Natural killer cell (primary cell): ENCODE measurements around the gene SBK1. TPM values are rescaled to one million over a fixed set of nuclear protein-coding genes. Genes with fewer than 3 reads are reported as not detected.

ENCODE experiments used
- ATAC-seq, 3 donors: fragments of 150-1000 bp in 2 of 3; fragments of 200-7000 bp in 1 of 3; cut with Tn5 transposase; 1 replicate in 1 of 3; 2 replicates in 2 of 3; pipeline ENCODE4 v1.10.0; 2021; ENCODE audit warnings: mild to moderate bottlenecking in 2 of 3, moderate library complexity in 2 of 3
- DNase-seq, 2 donors: peaks; one replicate each; pipeline versions ENCODE4 v3.0.0 to v3.0.0-alpha.2; 2013 to 2021; ENCODE audit warnings: mixed read lengths in 1 of 2
- H3K27ac ChIP-seq: one replicate; pipeline ENCODE4 v1.5.1; 2013; ENCODE audit warnings: mild to moderate bottlenecking, low read length
- H3K27me3 ChIP-seq: one replicate; pipeline ENCODE4 v1.6.1; 2013; ENCODE audit warnings: low read length; ENCODE audit not compliant: control insufficient read depth, insufficient read depth
- H3K36me3 ChIP-seq: one replicate; pipeline ENCODE4 v1.6.1; 2013; ENCODE audit warnings: low read length; ENCODE audit not compliant: control insufficient read depth, insufficient read depth
- H3K4me1 ChIP-seq: one replicate; pipeline ENCODE4 v1.6.1; 2013; ENCODE audit warnings: low read length; ENCODE audit not compliant: control insufficient read depth, insufficient read depth
- H3K4me3 ChIP-seq: one replicate; pipeline ENCODE4 v1.5.1; 2013; ENCODE audit warnings: low read length
- H3K9me3 ChIP-seq: one replicate; pipeline ENCODE4 v1.6.1; 2013; ENCODE audit warnings: low read length; ENCODE audit not compliant: control insufficient read depth, insufficient read depth
- H3K27ac Mint-ChIP-seq, 2 donors: one replicate each; pipeline ENCODE4 v1.8.0; 2022; ENCODE audit warnings: mild to moderate bottlenecking in 2 of 2, mixed read lengths in 2 of 2, moderate library complexity in 1 of 2
- H3K27me3 Mint-ChIP-seq, 2 donors: one replicate each; pipeline ENCODE4 v1.8.0; 2022; ENCODE audit warnings: low read depth in 2 of 2, mixed read lengths in 2 of 2
- H3K36me3 Mint-ChIP-seq: one replicate; pipeline ENCODE4 v1.8.0; 2022; ENCODE audit warnings: mixed read lengths
- H3K4me1 Mint-ChIP-seq, 2 donors: one replicate each; pipeline ENCODE4 v1.8.0; 2022; ENCODE audit warnings: mixed read lengths in 2 of 2
- H3K4me3 Mint-ChIP-seq: one replicate; pipeline ENCODE4 v1.8.0; 2022; ENCODE audit warnings: mild to moderate bottlenecking, moderate library complexity, mixed read lengths
- H3K9me3 Mint-ChIP-seq, 2 donors: one replicate each; pipeline ENCODE4 v1.8.0; 2022; ENCODE audit warnings: mixed read lengths in 2 of 2
- CTCF ChIP-seq: fragments of 200-600 bp; IDR thresholded peaks from one replicate; pipeline ENCODE4 v1.8.0; 2022; ENCODE audit warnings: antibody characterized with exemption
- WGBS: methylation state at CpG from one replicate; pipeline ENCODE4 v1.1.7; 2013; ENCODE audit warnings: missing lambda C conversion rate; ENCODE audit not compliant: insufficient coverage; 5-methylcytosine and 5-hydroxymethylcytosine counted together
- intact Hi-C: fragments of 100-400 bp; cut with micrococcal nuclease; formaldehyde crosslinking; loops from one replicate; pipeline ENCODE4 v1.14.2; 2022
- total RNA-seq, 4 donors: library from RNA; stranded (reverse); fragments of 120-200 nt in 1 of 4; gene quantifications; one replicate each; pipeline versions ENCODE4 v1.2.3 to v1.2.4, GENCODE V29; 2013 to 2022

SBK1 gene
- total RNA-seq, 3 donors from 2014 or later (not counting 1 experiment from before 2014, with no cell fraction given) = 59.3 to 60.9 (median 59.8) TPM

- Histone ChIP-seq H3K4me1 (peaks cover 82% of the 10 kb centered on the region), H3K27ac (no peak overlapping the region), H3K9me3 (no peaks in the 10 kb centered on the region), H3K4me3 (peak overlapping the region; percentile 96), H3K36me3 (peaks cover 3% of the 10 kb centered on the region), H3K27me3 (no peaks in the 10 kb centered on the region)
- 90% methylated on average over 6 of the region's 6 CpGs for WGBS
- Mint-ChIP-seq H3K27me3 (no peaks in the 10 kb centered on the region), H3K36me3 (no peaks in the 10 kb centered on the region), H3K4me3 (peak overlapping the region; percentile 86), H3K4me1 (peaks cover 69 to 74% of the 10 kb centered on the region in 2 donors), H3K9me3 (no peaks in the 10 kb centered on the region), H3K27ac (peak overlapping the region; percentile 58 to 85)
- intact Hi-C loops = loop anchor here (5.0 kb wide), 2 partner anchors 82 to 152 kb away; partner anchors contain the start of gene XPO6
- DNase-seq = peak in 1 of 2 donors; percentile 14
- ATAC-seq = no peak
- no peak for TF ChIP-seq CTCF
Observed at GRCh38 chr16:28294201-28294600, 1.9 kb downstream of the SBK1 start.

DNA sequence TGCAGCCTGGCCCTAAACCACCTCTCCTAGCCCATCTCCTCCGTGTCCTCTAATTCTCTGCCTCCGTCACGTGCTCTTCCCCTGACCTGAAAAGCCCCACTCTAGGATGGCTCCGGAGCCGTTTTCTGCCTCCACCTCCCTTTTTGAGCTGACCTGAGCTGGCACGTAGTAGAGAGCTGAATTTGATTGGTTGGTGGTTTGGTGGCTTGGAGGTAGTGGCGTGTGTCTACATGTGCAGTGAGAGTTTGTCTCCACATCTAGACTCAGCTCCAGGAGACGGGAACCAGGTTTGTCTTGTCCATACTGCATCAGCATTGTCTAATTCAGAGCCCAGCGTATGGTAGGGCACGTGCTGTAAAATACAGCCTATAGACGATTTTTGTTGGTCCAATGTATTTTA lies 3.0 kb downstream of the SBK1 start:
- no peak for TF ChIP-seq CTCF
- Histone ChIP-seq H3K36me3 (peaks cover 3% of the 10 kb centered on the region), H3K27me3 (no peaks in the 10 kb centered on the region), H3K4me3 (no peak overlapping the region), H3K9me3 (no peaks in the 10 kb centered on the region), H3K27ac (no peak overlapping the region), H3K4me1 (peaks cover 76% of the 10 kb centered on the region)
- Mint-ChIP-seq H3K36me3 (no peaks in the 10 kb centered on the region), H3K4me3 (peak overlapping the region; percentile 86), H3K27ac (peak overlapping the region; percentile 71 to 85), H3K4me1 (peaks cover 68 to 72% of the 10 kb centered on the region in 2 donors), H3K27me3 (no peaks in the 10 kb centered on the region), H3K9me3 (no peaks in the 10 kb centered on the region)
- intact Hi-C loops = no loop called here
- 74% methylated on average over 11 of the region's 11 CpGs for WGBS
- ATAC-seq (no peak), DNase-seq (no peak)

DNA sequence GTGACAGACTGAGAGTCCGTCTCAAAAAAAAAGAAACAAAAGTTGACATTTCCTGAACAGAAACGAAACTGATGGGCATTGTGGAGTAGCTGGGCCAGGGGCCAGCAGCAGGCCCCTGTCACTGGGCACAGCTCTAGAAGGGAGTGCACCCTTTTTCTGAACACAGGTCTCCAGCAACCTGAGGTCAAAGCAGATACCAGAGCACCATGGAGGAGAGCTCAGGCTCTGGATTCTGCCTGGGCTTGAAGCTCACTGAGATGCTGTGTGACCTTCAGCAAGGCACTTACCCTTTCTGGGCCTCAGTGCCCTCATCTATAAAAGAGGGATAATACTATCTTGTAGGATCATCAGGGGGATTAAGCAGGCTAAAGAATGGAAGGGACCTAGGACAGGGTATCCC lies 5.0 kb downstream of the SBK1 start:
- no peaks in the 10 kb centered on the region for H3K27me3 ChIP-seq
- H3K36me3 ChIP-seq = peaks cover 9% of the 10 kb centered on the region
- no peak overlapping the region for H3K4me3 ChIP-seq
- Mint-ChIP-seq H3K27me3 (no peaks in the 10 kb centered on the region), H3K4me3 (peak overlapping the region; percentile 81), H3K9me3 (no peaks in the 10 kb centered on the region), H3K36me3 (no peaks in the 10 kb centered on the region), H3K4me1 (peaks cover 72 to 78% of the 10 kb centered on the region in 2 donors), H3K27ac (peak overlapping the region; percentile 84 to 89)
- H3K27ac ChIP-seq = peak overlapping the region; percentile 47
- H3K9me3 ChIP-seq = no peaks in the 10 kb centered on the region
- TF ChIP-seq CTCF = no peak
- ATAC-seq (no peak), DNase-seq (no peak)
- peaks cover 83% of the 10 kb centered on the region for H3K4me1 ChIP-seq
- intact Hi-C loops = no loop called here
- WGBS = 6% methylated on average over 2 of the region's 2 CpGs
